Erythroblast (primary cell): ENCODE data around the gene ASGR2.
"Not testable (repeated sequence)": the region's sequence is repeated elsewhere in the genome, so short reads cannot be mapped to it uniquely, and the experiment has no call there.

Source experiments
- DNase-seq, 2 experiments: peaks; one replicate each; lab custom pipeline; 2025; lab: John Stamatoyannopoulos, UW
- GATA1 ChIP-seq: IDR thresholded peaks from 2 replicates; pipeline ENCODE4 v1.6.1; 2011; ENCODE audit warnings: low read depth, mild to moderate bottlenecking, control low read depth, low read length, moderate library complexity
- POLR2A ChIP-seq: IDR thresholded peaks from 2 replicates; pipeline ENCODE4 v1.6.1; 2011; ENCODE audit warnings: mild to moderate bottlenecking, low read length

Gene ASGR2

GRCh38 chr17:7098802-7099459, 15.7 kb downstream of the ASGR2 start:
- DNase-seq: no peak
- no peak for TF ChIP-seq POLR2A
- TF ChIP-seq GATA1: no peak

GRCh38 chr17:7097940-7098339, 16.7 kb downstream of the ASGR2 start:
- TF ChIP-seq GATA1 (no peak), POLR2A (no peak)
- DNase-seq: no peak

GRCh38 chr17:7095625-7096024, 19.0 kb downstream of the ASGR2 start:
- TF ChIP-seq POLR2A: no peak
- TF ChIP-seq GATA1: no peak
- DNase-seq: no peak

- DNase-seq: no peak
- TF ChIP-seq GATA1 (no peak), POLR2A (no peak)
Measured at GRCh38 chr17:7094652-7095019, 20.0 kb downstream of the ASGR2 start.

- not testable (repeated sequence) for DNase-seq
Measured at GRCh38 chr17:7091311-7092005, 23.2 kb downstream of the ASGR2 start.

GRCh38 chr17:7089570-7089969, 25.1 kb downstream of the ASGR2 start:
- not testable (repeated sequence) for DNase-seq

- not testable (repeated sequence) for DNase-seq
Measured at GRCh38 chr17:7088442-7088841, 26.2 kb downstream of the ASGR2 start.

- no peak for DNase-seq
- no peak for TF ChIP-seq POLR2A
- TF ChIP-seq GATA1: no peak
Measured at GRCh38 chr17:7084088-7084487, 30.5 kb downstream of the ASGR2 start.

- TF ChIP-seq GATA1: no peak
- TF ChIP-seq POLR2A: no peak
- DNase-seq: no peak
Measured at GRCh38 chr17:7083592-7083991, 31.0 kb downstream of the ASGR2 start.

- TF ChIP-seq GATA1 (no peak), POLR2A (no peak)
- no peak for DNase-seq
Measured at GRCh38 chr17:7081341-7082062, 33.1 kb downstream of the ASGR2 start.

- TF ChIP-seq POLR2A (no peak), GATA1 (no peak)
- DNase-seq: no peak
Measured at GRCh38 chr17:7080456-7081041, 34.1 kb downstream of the ASGR2 start.

GRCh38 chr17:7079581-7080455, 34.8 kb downstream of the ASGR2 start, which contains the start of gene CLEC10A:
TSS of gene CLEC10A (minus strand) at chr17:7080251. CDS start at chr17:7078812, 1,439 bp downstream.
- no peak for TF ChIP-seq POLR2A
- no peak for TF ChIP-seq GATA1
- no peak for DNase-seq

- DNase-seq: no peak
- TF ChIP-seq GATA1 (no peak), POLR2A (no peak)
Measured at GRCh38 chr17:7078711-7079110, 35.9 kb downstream of the ASGR2 start.
